Liver (tissue), 9 donors: ENCODE data around the gene TUBB1. TPM values are rescaled to one million over a fixed set of nuclear protein-coding genes. Genes with fewer than 3 reads are reported as not detected.

Source experiments
- DNase-seq: peaks from one replicate; pipeline ENCODE4 v3.0.0-alpha.2; 2017; ENCODE audit warnings: low spot score
- H3K27ac ChIP-seq, 2 donors: one replicate each; pipeline ENCODE4 v1.7.0; 2013; ENCODE audit warnings: inconsistent platforms in 2 of 2, low read length in 2 of 2, control low read depth in 1 of 2, low read depth in 1 of 2, mild to moderate bottlenecking in 1 of 2
- H3K27me3 ChIP-seq, 4 donors: one replicate each; pipeline versions ENCODE4 v1.6.1 to v1.7.0; 2013; ENCODE audit warnings: low read length in 3 of 4, inconsistent platforms in 1 of 4, mild to moderate bottlenecking in 1 of 4, moderate library complexity in 1 of 4; ENCODE audit not compliant: control insufficient read depth in 4 of 4, insufficient read depth in 4 of 4
- H3K36me3 ChIP-seq, 4 donors: one replicate each; pipeline versions ENCODE4 v1.6.1 to v1.7.0; 2013; ENCODE audit warnings: low read length in 3 of 4, mild to moderate bottlenecking in 3 of 4, low read depth in 1 of 4, moderate library complexity in 1 of 4; ENCODE audit not compliant: control insufficient read depth in 4 of 4, insufficient read depth in 3 of 4
- H3K4me1 ChIP-seq, 4 donors: one replicate each; pipeline versions ENCODE4 v1.6.1 to v1.7.0; 2013; ENCODE audit warnings: low read length in 3 of 4, mild to moderate bottlenecking in 3 of 4, moderate library complexity in 1 of 4; ENCODE audit not compliant: control insufficient read depth in 4 of 4, insufficient read depth in 4 of 4
- H3K4me3 ChIP-seq, 3 donors: one replicate each; pipeline versions ENCODE4 v1.6.1 to v1.7.0; 2013; ENCODE audit warnings: low read length in 3 of 3, control low read depth in 1 of 3, low read depth in 1 of 3, mild to moderate bottlenecking in 1 of 3
- H3K9ac ChIP-seq, 2 donors: one replicate each; pipeline ENCODE4 v1.7.0; 2013; ENCODE audit warnings: low read length in 2 of 2, mild to moderate bottlenecking in 2 of 2, moderate library complexity in 2 of 2, control low read depth in 1 of 2, low read depth in 1 of 2
- H3K9me3 ChIP-seq, 4 donors: one replicate each; pipeline versions ENCODE4 v1.6.1 to v1.7.0; 2013; ENCODE audit warnings: low read length in 3 of 4; ENCODE audit not compliant: control insufficient read depth in 4 of 4
- EGR1 ChIP-seq, 2 donors: IDR thresholded peaks; 2 replicates each; pipeline ENCODE4 v1.6.1; 2016 to 2018; ENCODE audit warnings: antibody characterized with exemption in 2 of 2, low read depth in 2 of 2
- FOXA1 ChIP-seq: IDR thresholded peaks from 2 replicates; pipeline ENCODE4 v1.6.1; 2016; ENCODE audit warnings: antibody characterized with exemption
- FOXA2 ChIP-seq: IDR thresholded peaks from 2 replicates; pipeline ENCODE4 v1.6.1; 2016; ENCODE audit warnings: antibody characterized with exemption
- GABPA ChIP-seq, 2 donors: IDR thresholded peaks in 1 of 2; conservative IDR thresholded peaks in 1 of 2; 2 replicates each; pipeline ENCODE4 v1.6.1; 2016; ENCODE audit warnings: antibody characterized with exemption in 2 of 2, mild to moderate bottlenecking in 1 of 2, moderate library complexity in 1 of 2
- HNF4A ChIP-seq, 2 donors: conservative IDR thresholded peaks; 2 replicates each; pipeline ENCODE4 v1.6.1; 2016; ENCODE audit warnings: antibody characterized with exemption in 2 of 2, mild to moderate bottlenecking in 2 of 2
- HNF4G ChIP-seq: IDR thresholded peaks from 2 replicates; pipeline ENCODE4 v1.6.1; 2016; ENCODE audit warnings: antibody characterized with exemption
- JUND ChIP-seq, 2 donors: IDR thresholded peaks; 2 replicates each; pipeline ENCODE4 v1.6.1; 2016; ENCODE audit warnings: antibody characterized with exemption in 2 of 2
- NR2F2 ChIP-seq: IDR thresholded peaks from 2 replicates; pipeline ENCODE4 v1.6.1; 2016; ENCODE audit warnings: antibody characterized with exemption
- RAD21 ChIP-seq, 2 donors: IDR thresholded peaks; 2 replicates each; pipeline ENCODE4 v1.6.1; 2016; ENCODE audit warnings: antibody characterized with exemption in 2 of 2, mild to moderate bottlenecking in 2 of 2
- REST ChIP-seq: IDR thresholded peaks from 2 replicates; pipeline ENCODE4 v1.6.1; 2016; ENCODE audit warnings: antibody characterized with exemption, mild to moderate bottlenecking
- RXRA ChIP-seq, 2 donors: IDR thresholded peaks; 2 replicates each; pipeline ENCODE4 v1.6.1; 2017 to 2018; ENCODE audit warnings: antibody characterized with exemption in 2 of 2, mild to moderate bottlenecking in 1 of 2
- SP1 ChIP-seq: IDR thresholded peaks from 2 replicates; pipeline ENCODE4 v1.6.1; 2018; ENCODE audit warnings: antibody characterized with exemption, mild to moderate bottlenecking
- TAF1 ChIP-seq: conservative IDR thresholded peaks from 2 replicates; pipeline ENCODE4 v1.6.1; 2016; ENCODE audit warnings: antibody characterized with exemption, mild to moderate bottlenecking
- YY1 ChIP-seq: IDR thresholded peaks from 2 replicates; pipeline ENCODE4 v1.6.1; 2016; ENCODE audit warnings: antibody characterized with exemption, mild to moderate bottlenecking
- ZBTB33 ChIP-seq: IDR thresholded peaks from 2 replicates; pipeline ENCODE4 v1.6.1; 2016; ENCODE audit warnings: antibody characterized with exemption
- WGBS: extraction: QIAGEN DNeasy Blood & Tissue Kit; methylation state at CpG from one replicate; pipeline ENCODE4 v1.1.7; 2013; 5-methylcytosine and 5-hydroxymethylcytosine counted together
- polyA plus RNA-seq, 2 donors: library from polyadenylated mRNA; stranded (reverse) in 1 of 2; unstranded in 1 of 2; fragments of 200-250 nt in 1 of 2; fragments of >200 nt in 1 of 2; fragmentation: Nextera tagmentation in 1 of 2; extraction: Ambion mirVana in 1 of 2; gene quantifications; one replicate each; pipeline versions ENCODE4 v1.2.1 to v1.2.3, GENCODE V29; 2013 to 2015
- total RNA-seq, 2 donors: library from RNA; depleted of rRNA; stranded (reverse); fragments of >200 nt; gene quantifications; one replicate each; pipeline ENCODE4 v1.2.3, GENCODE V29; 2014
- TF ChIP-seq, protein P1 (sequence below): IDR thresholded peaks from 2 replicates; pipeline ENCODE4 v1.6.1; 2016; ENCODE audit warnings: antibody characterized with exemption
- TF ChIP-seq, protein P2 (sequence below): IDR thresholded peaks from 2 replicates; pipeline ENCODE4 v1.6.1; 2016; ENCODE audit warnings: antibody characterized with exemption
- TF ChIP-seq, protein P3 (sequence below): fragments of 150-350 bp; IDR thresholded peaks from 2 replicates; pipeline ENCODE4 v1.5.1; 2017; ENCODE audit warnings: improper control_type of control experiment, low read depth, low read length; ENCODE audit not compliant: missing input control
- donor health status: healthy.
- donor health status: healthy.
- donor health status: healthy.
- donor health status: healthy.
- donor health status: healthy.

The TUBB1 gene
- total and polyA plus RNA-seq, 4 donors: 0.17 to 59.5 (median 0.24) TPM

DNA sequence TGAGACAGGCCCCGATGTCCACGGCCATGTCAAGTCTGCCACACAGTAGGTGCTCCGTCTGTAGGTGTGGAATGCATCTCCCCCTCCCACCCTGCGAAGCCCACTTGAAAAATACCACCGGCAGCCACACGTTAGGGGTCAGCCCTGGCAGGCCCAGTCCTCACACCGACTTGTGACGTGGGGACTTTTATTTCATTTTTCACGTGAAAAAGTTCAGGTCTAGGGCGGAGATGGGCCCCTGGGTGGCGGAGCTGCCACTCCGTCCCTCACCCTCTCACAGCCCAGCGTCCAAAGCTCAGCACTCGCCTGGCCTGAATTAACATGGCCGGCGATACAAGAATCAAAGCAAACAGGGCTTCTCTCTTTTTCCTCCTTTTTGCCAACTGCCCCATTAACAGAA is 3.8 kb upstream of the TUBB1 start:
- no peak for DNase-seq
- no peak for TF ChIP-seq JUND (IDR thresholded peaks at IDR 0.05)
- TF ChIP-seq RAD21 (IDR thresholded peaks at IDR 0.05): no peak
- no peak for TF ChIP-seq FOXA1
- H3K4me1 ChIP-seq: no peaks in the 10 kb centered on the region
- no peak overlapping the region for H3K4me3 ChIP-seq
- no peaks in the 10 kb centered on the region for H3K27me3 ChIP-seq
- 93% methylated on average over 16 of the region's 16 CpGs for WGBS
- H3K9me3 ChIP-seq: no peaks in the 10 kb centered on the region
- no peak overlapping the region for H3K9ac ChIP-seq
- H3K27ac ChIP-seq: no peak overlapping the region
- H3K36me3 ChIP-seq: no peaks in the 10 kb centered on the region

GRCh38 chr20:59015812-59016711 is 3.2 kb upstream of the TUBB1 start:
- H3K4me1 ChIP-seq: no peaks in the 10 kb centered on the region
- no peak for DNase-seq
- H3K36me3 ChIP-seq: no peaks in the 10 kb centered on the region
- no peak overlapping the region for H3K4me3 ChIP-seq
- no peaks in the 10 kb centered on the region for H3K27me3 ChIP-seq
- H3K9ac ChIP-seq: no peak overlapping the region
- TF ChIP-seq SP1 (no peak), HNF4G (no peak), FOXA2 (no peak), TAF1 (no peak), FOXA1 (no peak), REST (no peak), NR2F2 (no peak), ZBTB33 (no peak), EGR1 (IDR thresholded peaks at IDR 0.05; ENCODE audit: low read depth in 2 of 2) (no peak), JUND (IDR thresholded peaks at IDR 0.05) (no peak), GABPA (IDR thresholded peaks at IDR 0.05 in 1 of 2, conservative IDR thresholded peaks at IDR 0.05 in 1 of 2) (no peak), YY1 (no peak), RAD21 (IDR thresholded peaks at IDR 0.05) (no peak), RXRA (IDR thresholded peaks at IDR 0.05) (no peak), HNF4A (conservative IDR thresholded peaks at IDR 0.05) (no peak)
- TF ChIP-seq, protein P1, sequence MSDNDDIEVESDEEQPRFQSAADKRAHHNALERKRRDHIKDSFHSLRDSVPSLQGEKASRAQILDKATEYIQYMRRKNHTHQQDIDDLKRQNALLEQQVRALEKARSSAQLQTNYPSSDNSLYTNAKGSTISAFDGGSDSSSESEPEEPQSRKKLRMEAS: no peak
- TF ChIP-seq, protein P2, sequence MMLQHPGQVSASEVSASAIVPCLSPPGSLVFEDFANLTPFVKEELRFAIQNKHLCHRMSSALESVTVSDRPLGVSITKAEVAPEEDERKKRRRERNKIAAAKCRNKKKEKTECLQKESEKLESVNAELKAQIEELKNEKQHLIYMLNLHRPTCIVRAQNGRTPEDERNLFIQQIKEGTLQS: no peak
- TF ChIP-seq, protein P3, sequence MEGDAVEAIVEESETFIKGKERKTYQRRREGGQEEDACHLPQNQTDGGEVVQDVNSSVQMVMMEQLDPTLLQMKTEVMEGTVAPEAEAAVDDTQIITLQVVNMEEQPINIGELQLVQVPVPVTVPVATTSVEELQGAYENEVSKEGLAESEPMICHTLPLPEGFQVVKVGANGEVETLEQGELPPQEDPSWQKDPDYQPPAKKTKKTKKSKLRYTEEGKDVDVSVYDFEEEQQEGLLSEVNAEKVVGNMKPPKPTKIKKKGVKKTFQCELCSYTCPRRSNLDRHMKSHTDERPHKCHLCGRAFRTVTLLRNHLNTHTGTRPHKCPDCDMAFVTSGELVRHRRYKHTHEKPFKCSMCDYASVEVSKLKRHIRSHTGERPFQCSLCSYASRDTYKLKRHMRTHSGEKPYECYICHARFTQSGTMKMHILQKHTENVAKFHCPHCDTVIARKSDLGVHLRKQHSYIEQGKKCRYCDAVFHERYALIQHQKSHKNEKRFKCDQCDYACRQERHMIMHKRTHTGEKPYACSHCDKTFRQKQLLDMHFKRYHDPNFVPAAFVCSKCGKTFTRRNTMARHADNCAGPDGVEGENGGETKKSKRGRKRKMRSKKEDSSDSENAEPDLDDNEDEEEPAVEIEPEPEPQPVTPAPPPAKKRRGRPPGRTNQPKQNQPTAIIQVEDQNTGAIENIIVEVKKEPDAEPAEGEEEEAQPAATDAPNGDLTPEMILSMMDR: no peak
- H3K9me3 ChIP-seq: no peaks in the 10 kb centered on the region
- H3K27ac ChIP-seq: no peak overlapping the region
- WGBS: 89% methylated on average over 16 of the region's 16 CpGs
